Chondrocyte (in vitro differentiated cells): ENCODE results near the gene ALDH16A1. TPM values are rescaled to one million over a fixed set of nuclear protein-coding genes. Genes with fewer than 3 reads are reported as not detected.

Experiments
- DNase-seq: peaks from one replicate; pipeline ENCODE4 v3.0.0; 2021; ENCODE audit warnings: mixed read lengths, low spot score
- H3K27ac Mint-ChIP-seq: one replicate; pipeline ENCODE4 v1.8.0; 2021; ENCODE audit warnings: mild to moderate bottlenecking, moderate library complexity, mixed read lengths; ENCODE audit not compliant: unreplicated experiment
- H3K27me3 Mint-ChIP-seq: 2 replicates; pipeline ENCODE4 v1.8.0; 2021; ENCODE audit warnings: low read depth, mixed read lengths
- H3K36me3 Mint-ChIP-seq: 2 replicates; pipeline ENCODE4 v1.8.0; 2021; ENCODE audit warnings: low read depth, mixed read lengths
- H3K4me1 Mint-ChIP-seq: 2 replicates; pipeline ENCODE4 v1.8.0; 2021; ENCODE audit warnings: low read depth, mild to moderate bottlenecking, mixed read lengths
- H3K4me3 Mint-ChIP-seq: one replicate; pipeline ENCODE4 v1.8.0; 2021; ENCODE audit warnings: mild to moderate bottlenecking, moderate library complexity, mixed read lengths; ENCODE audit not compliant: unreplicated experiment
- H3K9me3 Mint-ChIP-seq: 2 replicates; pipeline ENCODE4 v1.8.0; 2021; ENCODE audit warnings: low read depth, mixed read lengths
- total RNA-seq: library from RNA; stranded (reverse); gene quantifications from 3 replicates; pipeline ENCODE4 v1.2.1, GENCODE V29; 2021
- TF ChIP-seq, protein P1 (sequence below): fragments of 200-600 bp; sonication (generic); IDR thresholded peaks from 2 replicates; pipeline ENCODE4 v1.5.0; 2021; ENCODE audit warnings: antibody characterized with exemption, mild to moderate bottlenecking, moderate library complexity

Gene ALDH16A1
- total RNA-seq, 1 donor from 2014 or later = 23.2 TPM

DNA sequence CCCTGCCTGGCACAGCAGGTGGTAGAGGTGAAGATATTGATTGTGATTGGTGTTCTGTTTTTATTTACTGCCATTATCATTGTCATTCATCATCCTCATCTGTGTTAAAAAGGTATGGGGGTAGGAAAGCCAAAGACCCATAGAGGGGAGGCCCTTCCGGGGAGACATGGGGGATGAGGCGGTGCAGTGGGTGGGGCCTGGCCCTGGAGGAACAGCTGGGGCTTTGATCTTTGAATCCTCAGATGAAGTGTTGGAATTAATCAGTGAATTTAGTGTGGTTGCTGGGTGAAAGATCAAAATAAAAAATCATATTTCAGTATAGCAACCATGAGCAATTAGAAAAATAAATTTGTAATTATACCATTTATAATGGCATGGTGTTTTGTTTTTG is 37.2 kb upstream of the ALDH16A1 start:
- DNase-seq = no peak
- TF ChIP-seq, protein P1, sequence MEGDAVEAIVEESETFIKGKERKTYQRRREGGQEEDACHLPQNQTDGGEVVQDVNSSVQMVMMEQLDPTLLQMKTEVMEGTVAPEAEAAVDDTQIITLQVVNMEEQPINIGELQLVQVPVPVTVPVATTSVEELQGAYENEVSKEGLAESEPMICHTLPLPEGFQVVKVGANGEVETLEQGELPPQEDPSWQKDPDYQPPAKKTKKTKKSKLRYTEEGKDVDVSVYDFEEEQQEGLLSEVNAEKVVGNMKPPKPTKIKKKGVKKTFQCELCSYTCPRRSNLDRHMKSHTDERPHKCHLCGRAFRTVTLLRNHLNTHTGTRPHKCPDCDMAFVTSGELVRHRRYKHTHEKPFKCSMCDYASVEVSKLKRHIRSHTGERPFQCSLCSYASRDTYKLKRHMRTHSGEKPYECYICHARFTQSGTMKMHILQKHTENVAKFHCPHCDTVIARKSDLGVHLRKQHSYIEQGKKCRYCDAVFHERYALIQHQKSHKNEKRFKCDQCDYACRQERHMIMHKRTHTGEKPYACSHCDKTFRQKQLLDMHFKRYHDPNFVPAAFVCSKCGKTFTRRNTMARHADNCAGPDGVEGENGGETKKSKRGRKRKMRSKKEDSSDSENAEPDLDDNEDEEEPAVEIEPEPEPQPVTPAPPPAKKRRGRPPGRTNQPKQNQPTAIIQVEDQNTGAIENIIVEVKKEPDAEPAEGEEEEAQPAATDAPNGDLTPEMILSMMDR = no peak
- Mint-ChIP-seq H3K4me1 (no peaks in the 10 kb centered on the region), H3K4me3 (no peak overlapping the region), H3K36me3 (no peaks in the 10 kb centered on the region), H3K27me3 (peaks cover 37% of the 10 kb centered on the region), H3K27ac (no peak overlapping the region), H3K9me3 (no peaks in the 10 kb centered on the region)

DNA sequence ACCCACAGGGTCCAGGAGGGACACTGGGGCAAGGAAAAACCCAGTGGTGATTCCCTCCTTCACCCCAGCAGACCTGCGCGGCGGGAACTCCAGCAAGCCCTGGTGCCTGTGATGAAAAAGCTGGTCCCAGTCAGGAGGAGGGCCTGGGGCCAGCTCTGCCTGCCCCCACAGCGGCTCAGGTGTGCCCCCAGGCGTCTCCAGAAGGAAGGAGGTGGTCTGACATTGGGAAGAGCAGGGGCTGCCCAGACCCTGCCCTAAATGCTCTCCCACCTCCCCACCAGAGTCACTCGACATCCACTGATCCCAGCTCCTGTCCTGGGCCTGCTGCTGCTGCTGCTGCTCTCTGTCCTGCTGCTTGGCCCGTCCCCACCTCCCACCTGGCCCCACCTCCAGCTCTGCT is 35.9 kb upstream of the ALDH16A1 start:
- TF ChIP-seq, protein P1 = no peak
- DNase-seq = no peak
- Mint-ChIP-seq H3K4me3 (no peak overlapping the region), H3K36me3 (no peaks in the 10 kb centered on the region), H3K27me3 (peaks cover 49% of the 10 kb centered on the region), H3K9me3 (no peaks in the 10 kb centered on the region), H3K27ac (no peak overlapping the region), H3K4me1 (peaks cover 8% of the 10 kb centered on the region)

DNA sequence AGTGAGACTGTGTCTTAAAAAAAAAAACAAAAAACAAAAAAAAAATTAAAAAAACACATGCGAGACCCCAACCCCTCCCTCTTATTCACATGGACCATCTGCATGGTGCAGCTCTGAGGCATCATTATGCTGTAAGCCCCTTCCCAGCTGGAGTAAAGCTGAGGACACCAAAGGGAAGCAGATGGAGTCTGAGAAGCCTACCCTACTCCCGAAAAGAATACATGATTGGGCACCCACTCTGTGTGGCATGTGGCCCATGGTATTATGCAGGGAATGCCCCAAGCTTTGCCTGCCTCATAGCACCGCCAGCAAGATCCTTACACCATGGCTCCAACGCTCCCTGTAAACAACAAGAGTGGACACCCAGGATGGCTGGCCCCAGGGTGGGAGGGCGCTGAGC is 34.5 kb upstream of the ALDH16A1 start:
- no peak for DNase-seq
- peaks cover 56% of the 10 kb centered on the region for H3K27me3 Mint-ChIP-seq

DNA sequence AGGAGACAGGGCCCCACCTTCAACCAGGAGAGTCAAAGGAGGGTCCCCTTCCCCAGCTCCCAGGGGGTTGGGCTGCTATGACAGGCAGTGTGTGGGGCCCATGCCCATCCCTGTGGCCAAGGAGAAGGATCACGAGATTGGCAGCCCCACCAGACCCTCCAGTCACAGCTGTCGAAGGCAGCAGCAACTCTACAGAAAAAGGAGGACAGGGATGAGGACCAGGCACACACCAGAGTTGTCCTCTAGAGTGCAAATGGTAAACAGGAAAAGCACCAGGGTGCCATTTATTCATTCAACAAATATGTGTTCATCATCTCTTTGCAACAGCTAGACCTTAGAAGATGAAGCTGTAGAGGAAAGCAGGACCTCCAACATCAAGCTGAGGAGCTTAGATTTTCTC is 33.9 kb upstream of the ALDH16A1 start:
- Mint-ChIP-seq H3K4me1 (peaks cover 20% of the 10 kb centered on the region), H3K27ac (no peak overlapping the region), H3K4me3 (no peak overlapping the region), H3K36me3 (peaks cover 4% of the 10 kb centered on the region), H3K9me3 (no peaks in the 10 kb centered on the region), H3K27me3 (peaks cover 62% of the 10 kb centered on the region)
- DNase-seq = no peak
- TF ChIP-seq, protein P1 = no peak

More for the DNA sequence above, 34.5 kb upstream of the ALDH16A1 start:
- Mint-ChIP-seq H3K4me3 (no peak overlapping the region), H3K27ac (no peak overlapping the region), H3K36me3 (peaks cover 2% of the 10 kb centered on the region), H3K4me1 (peaks cover 15% of the 10 kb centered on the region), H3K9me3 (no peaks in the 10 kb centered on the region)
- TF ChIP-seq, protein P1 = no peak

DNA sequence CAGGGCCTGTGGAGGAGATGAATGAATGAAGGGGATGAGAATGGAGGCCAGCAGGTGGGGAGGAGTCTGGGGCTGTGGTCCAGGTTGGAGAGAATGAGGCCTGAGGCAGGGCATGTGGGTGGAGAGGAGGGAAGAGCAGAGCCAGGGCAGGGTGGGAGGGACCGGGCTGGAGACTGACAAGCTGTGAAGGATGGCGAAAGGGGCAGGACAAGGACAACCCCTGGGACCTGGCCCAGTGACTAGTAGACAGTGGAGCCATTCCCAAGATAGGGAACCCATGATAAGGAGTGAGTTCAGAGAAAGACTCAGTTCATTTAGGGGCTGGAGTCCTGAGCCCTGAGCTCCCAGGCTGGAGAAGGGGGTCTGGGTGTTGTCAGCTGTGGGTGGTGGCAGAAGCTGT is 32.8 kb upstream of the ALDH16A1 start:
- H3K4me1 Mint-ChIP-seq = peaks cover 20% of the 10 kb centered on the region
- DNase-seq = no peak
- no peak overlapping the region for H3K27ac Mint-ChIP-seq

More for the DNA sequence above, 32.8 kb upstream of the ALDH16A1 start:
- H3K9me3 Mint-ChIP-seq = no peaks in the 10 kb centered on the region
- H3K27me3 Mint-ChIP-seq = peaks cover 71% of the 10 kb centered on the region
- no peak overlapping the region for H3K4me3 Mint-ChIP-seq
- TF ChIP-seq, protein P1 = no peak
- peaks cover 4% of the 10 kb centered on the region for H3K36me3 Mint-ChIP-seq
